Lower leg skin (tissue), 4 donors: ENCODE measurements around the gene FCSK. TPM values are rescaled to one million over a fixed set of nuclear protein-coding genes. Genes with fewer than 3 reads are reported as not detected.

Source experiments
- DNase-seq, 2 donors: peaks; one replicate each; pipeline ENCODE4 v3.0.0-alpha.2; 2019; ENCODE audit warnings: low spot score in 2 of 2
- H3K4me3 ChIP-seq: fragments of 200-600 bp; sonication (generic); 2 replicates; pipeline ENCODE4 v1.5.1; 2017; ENCODE audit warnings: mild to moderate bottlenecking, low read depth; ENCODE audit not compliant: poor library complexity, severe bottlenecking
- CTCF ChIP-seq, 3 donors: fragments of 450-650 bp; IDR thresholded peaks; one replicate each; pipeline ENCODE4 v1.5.1; 2016; ENCODE audit warnings: antibody characterized with exemption in 3 of 3, mild to moderate bottlenecking in 3 of 3, moderate library complexity in 2 of 3
- POLR2A ChIP-seq, 2 donors: fragments of 450-650 bp; IDR thresholded peaks; one replicate each; pipeline ENCODE4 v1.6.1; 2016 to 2017; ENCODE audit warnings: antibody characterized with exemption in 2 of 2, mild to moderate bottlenecking in 1 of 2, moderate library complexity in 1 of 2
- WGBS, 2 donors: methylation state at CpG; one replicate each; pipeline ENCODE4 v1.1.5; 2018; 5-methylcytosine and 5-hydroxymethylcytosine counted together
- intact Hi-C: fragments of 100-400 bp; cut with DNase I; formaldehyde crosslinking; loops from one replicate; pipeline ENCODE4 v1.15.0; 2023; ENCODE audit warnings: low total_unique reads
- total RNA-seq, 4 donors: library from RNA; depleted of rRNA; stranded (reverse); fragments of >200 nt; gene quantifications; one replicate each; pipeline ENCODE4 v1.1.0, GENCODE V29; 2016

FCSK gene
- total RNA-seq, 4 donors from 2014 or later = 17.9 to 31.7 (median 23.4) TPM

- TF ChIP-seq POLR2A (IDR thresholded peaks at IDR 0.05) = no peak
- TF ChIP-seq CTCF (IDR thresholded peaks at IDR 0.05) = no peak
- intact Hi-C loops = no loop called here
- DNase-seq = no peak
- WGBS, 2 donors = 81 to 86% methylated on average over 6 of the region's 6 CpGs
- no peak overlapping the region for H3K4me3 ChIP-seq
Measured at GRCh38 chr16:70434484-70435260, 19.7 kb upstream of the FCSK start.

GRCh38 chr16:70437017-70437581 is 17.3 kb upstream of the FCSK start:
- 37 to 42% methylated on average over 4 to 5 of the region's 5 CpGs for WGBS, 2 donors
- no peak for TF ChIP-seq CTCF (IDR thresholded peaks at IDR 0.05)
- TF ChIP-seq POLR2A (IDR thresholded peaks at IDR 0.05) = no peak
- no peak overlapping the region for H3K4me3 ChIP-seq
- no peak for DNase-seq
- intact Hi-C loops = no loop called here

- no peak for DNase-seq
- no peak for TF ChIP-seq POLR2A (IDR thresholded peaks at IDR 0.05)
- no peak for TF ChIP-seq CTCF (IDR thresholded peaks at IDR 0.05)
- WGBS, 2 donors = 10 to 13% methylated on average over 22 of the region's 22 CpGs
- H3K4me3 ChIP-seq = peak overlapping the region; percentile 42
- intact Hi-C loops = no loop called here
Measured at GRCh38 chr16:70437582-70438557, 16.5 kb upstream of the FCSK start.

- TF ChIP-seq POLR2A (IDR thresholded peaks at IDR 0.05) (no peak), CTCF (IDR thresholded peaks at IDR 0.05) (no peak)
- H3K4me3 ChIP-seq = peak overlapping the region; percentile 42
- WGBS, 2 donors = 0 to 1% methylated on average over 14 to 15 of the region's 39 CpGs
- peak in 1 of 2 donors; percentile 88 for DNase-seq
- intact Hi-C loops = no loop called here
Measured at GRCh38 chr16:70438585-70438968, 15.8 kb upstream of the FCSK start.

GRCh38 chr16:70438969-70439862 is 15.2 kb upstream of the FCSK start, which contains the start of gene ST3GAL2:
Gene ST3GAL2 (minus strand): TSS chr16:70439100. CDS start chr16:70398530, 40,570 bp downstream.
- H3K4me3 ChIP-seq = peak within 1 kb of the TSS; percentile 42
- intact Hi-C loops = no loop called here
- 2 to 4% methylated on average over 34 to 62 of the region's 86 CpGs for WGBS, 2 donors
- TF ChIP-seq POLR2A (IDR thresholded peaks at IDR 0.05) (no peak), CTCF (IDR thresholded peaks at IDR 0.05) (no peak)
- peak; percentile 90 to 98 for DNase-seq
